ENCODE measurements around the gene APOD. TPM values are rescaled to one million over a fixed set of nuclear protein-coding genes. Genes with fewer than 3 reads are reported as not detected.
A peak's percentile ranks its signal among the peaks of the same experiment; 100 is the strongest.
"Not testable (repeated sequence)": the region's sequence is repeated elsewhere in the genome, so short reads cannot be mapped to it uniquely, and the experiment has no call there.

APOD gene
- total RNA-seq, 3 donors from 2014 or later (not counting 1 experiment from before 2014, with no cell fraction given), result not detected

DNA sequence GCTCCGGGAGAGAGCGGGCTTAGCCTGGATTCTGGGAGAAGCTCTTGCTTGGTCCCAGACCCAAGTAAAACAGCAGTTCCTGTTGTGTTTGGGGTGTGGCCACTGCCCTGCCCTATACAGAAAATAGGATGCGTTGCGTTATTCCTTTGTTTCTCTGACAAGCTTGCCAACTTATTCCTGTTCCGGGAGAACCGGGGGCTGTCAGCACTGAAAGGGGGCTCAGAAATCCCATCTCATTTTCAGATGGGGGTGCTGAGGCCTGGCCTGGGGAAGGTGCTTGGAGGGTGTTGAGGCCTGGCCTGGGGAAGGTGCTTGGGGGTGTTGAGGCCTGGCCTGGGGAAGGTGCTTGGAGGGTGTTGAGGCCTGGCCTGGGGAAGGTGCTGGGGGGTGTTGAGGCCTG, 38.3 kb upstream of the APOD start:
- DNase-seq; H3K27ac Mint-ChIP-seq; H3K4me3 ChIP-seq (ENCODE audit: low read length); H3K4me3 Mint-ChIP-seq; H3K4me1 ChIP-seq (ENCODE audit: control insufficient read depth, insufficient read depth, low read length); H3K4me1 Mint-ChIP-seq; intact Hi-C loops (cut with micrococcal nuclease); H3K36me3 Mint-ChIP-seq; ATAC-seq; H3K27ac ChIP-seq (ENCODE audit: low read length); H3K9me3 ChIP-seq (ENCODE audit: control insufficient read depth, insufficient read depth, low read length); H3K27me3 ChIP-seq (ENCODE audit: control insufficient read depth, insufficient read depth, low read length); H3K9me3 Mint-ChIP-seq; H3K36me3 ChIP-seq (ENCODE audit: control insufficient read depth, insufficient read depth, low read length): not testable (repeated sequence)
- WGBS (ENCODE audit: insufficient coverage), result 88% methylated on average over 5 of the region's 6 CpGs
- peaks cover 3 to 16% of the 10 kb centered on the region in 2 donors for H3K27me3 Mint-ChIP-seq (ENCODE audit: low read depth in 2 of 2)

DNA sequence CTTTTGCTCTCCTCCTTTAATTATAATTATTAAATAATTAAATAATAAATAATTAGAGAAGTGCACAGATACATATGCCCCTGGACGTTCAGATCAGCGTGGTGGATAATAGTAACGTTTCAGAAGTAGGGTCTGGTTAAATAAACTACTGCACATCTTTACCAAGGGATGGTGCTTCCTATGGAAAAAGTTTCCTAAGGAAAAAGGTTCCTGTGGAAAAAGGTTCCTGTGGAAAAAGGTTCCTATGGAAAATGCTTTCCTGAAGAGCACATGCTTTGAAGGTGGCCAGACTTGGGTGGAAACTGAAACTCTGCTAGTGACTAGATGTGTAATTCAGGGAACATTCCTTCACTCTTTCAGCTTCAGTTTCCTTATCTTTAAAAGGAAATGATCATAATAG, 37.4 kb upstream of the APOD start:
- H3K27me3 Mint-ChIP-seq (ENCODE audit: low read depth in 2 of 2), result peaks cover 3 to 16% of the 10 kb centered on the region in 2 donors
- H3K4me1 Mint-ChIP-seq; H3K4me3 ChIP-seq (ENCODE audit: low read length); H3K9me3 Mint-ChIP-seq; H3K27me3 ChIP-seq (ENCODE audit: control insufficient read depth, insufficient read depth, low read length); H3K4me1 ChIP-seq (ENCODE audit: control insufficient read depth, insufficient read depth, low read length); H3K36me3 ChIP-seq (ENCODE audit: control insufficient read depth, insufficient read depth, low read length); H3K4me3 Mint-ChIP-seq; H3K27ac ChIP-seq (ENCODE audit: low read length); H3K9me3 ChIP-seq (ENCODE audit: control insufficient read depth, insufficient read depth, low read length); H3K27ac Mint-ChIP-seq; intact Hi-C loops (cut with micrococcal nuclease); ATAC-seq; H3K36me3 Mint-ChIP-seq; DNase-seq: not testable (repeated sequence)
- 100% methylated on average over 1 of the region's 3 CpGs for WGBS (ENCODE audit: insufficient coverage)

DNA sequence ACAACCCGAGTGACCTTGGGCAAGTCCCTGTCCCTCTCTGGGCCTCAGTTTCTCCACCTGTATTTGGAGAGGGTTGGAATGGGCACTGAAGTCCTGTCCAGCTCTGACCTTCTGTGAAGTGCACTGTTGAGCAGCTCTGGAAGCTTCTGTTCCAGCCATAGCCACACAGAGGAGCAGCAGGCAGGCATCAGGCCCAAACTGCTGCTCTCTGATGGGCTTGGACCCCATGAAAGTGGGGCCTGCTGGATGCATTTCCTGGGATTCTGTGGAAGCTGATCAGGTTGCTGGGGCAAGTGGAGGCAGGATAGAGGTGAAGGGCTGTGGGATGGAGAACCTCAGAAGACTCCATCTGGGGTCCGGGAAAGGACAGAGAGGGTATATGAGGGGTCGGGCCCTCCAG, 36.7 kb upstream of the APOD start:
- H3K36me3 ChIP-seq (ENCODE audit: control insufficient read depth, insufficient read depth, low read length); H3K9me3 ChIP-seq (ENCODE audit: control insufficient read depth, insufficient read depth, low read length); intact Hi-C loops (cut with micrococcal nuclease); H3K27ac ChIP-seq (ENCODE audit: low read length); H3K4me1 Mint-ChIP-seq; ATAC-seq; H3K4me3 ChIP-seq (ENCODE audit: low read length); H3K4me1 ChIP-seq (ENCODE audit: control insufficient read depth, insufficient read depth, low read length); H3K4me3 Mint-ChIP-seq; H3K9me3 Mint-ChIP-seq; H3K27me3 ChIP-seq (ENCODE audit: control insufficient read depth, insufficient read depth, low read length); H3K27ac Mint-ChIP-seq; DNase-seq; H3K36me3 Mint-ChIP-seq: not testable (repeated sequence)
- WGBS (ENCODE audit: insufficient coverage), result 100% methylated on average over 1 of the region's 3 CpGs
- H3K27me3 Mint-ChIP-seq (ENCODE audit: low read depth in 2 of 2), result peaks cover 3 to 16% of the 10 kb centered on the region in 2 donors

DNA sequence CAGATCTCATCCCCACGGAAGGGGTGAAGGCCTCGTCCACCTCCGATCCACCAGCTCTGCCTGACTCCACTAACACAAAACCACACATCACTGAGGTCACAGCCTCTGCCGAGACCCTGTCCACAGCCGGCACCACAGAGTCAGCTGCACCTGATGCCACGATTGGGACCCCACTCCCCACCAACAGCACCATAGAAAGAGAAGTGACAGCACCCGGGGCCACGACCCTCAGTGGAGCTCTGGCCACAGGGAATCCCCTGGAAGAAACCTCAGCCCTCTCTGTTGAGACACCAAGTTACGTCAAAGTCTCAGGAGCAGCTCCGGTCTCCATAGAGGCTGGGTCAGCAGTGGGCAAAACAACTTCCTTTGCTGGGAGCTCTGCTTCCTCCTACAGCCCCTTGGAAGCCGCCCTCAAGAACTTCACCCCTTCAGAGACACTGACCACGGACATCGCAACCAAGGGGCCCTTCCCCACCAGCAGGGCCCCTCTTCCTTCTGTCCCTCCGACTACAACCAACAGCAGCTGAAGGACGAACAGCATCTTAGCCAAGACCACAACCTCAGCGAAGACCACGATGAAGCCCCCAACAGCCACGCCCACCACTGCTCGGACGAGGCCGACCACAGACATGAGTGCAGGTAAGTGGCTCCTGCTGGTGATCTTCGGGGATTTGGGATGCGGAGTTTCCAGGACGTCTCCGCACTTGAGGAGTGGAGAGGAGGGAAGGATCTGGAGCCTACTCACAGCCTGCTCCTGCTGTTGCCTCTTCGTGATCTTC, 36.0 kb upstream of the APOD start:
- DNase-seq; H3K9me3 Mint-ChIP-seq; H3K4me3 Mint-ChIP-seq; ATAC-seq; H3K27ac ChIP-seq (ENCODE audit: low read length); H3K4me1 Mint-ChIP-seq; H3K27ac Mint-ChIP-seq; H3K36me3 ChIP-seq (ENCODE audit: control insufficient read depth, insufficient read depth, low read length); H3K36me3 Mint-ChIP-seq; H3K4me1 ChIP-seq (ENCODE audit: control insufficient read depth, insufficient read depth, low read length); H3K4me3 ChIP-seq (ENCODE audit: low read length); H3K9me3 ChIP-seq (ENCODE audit: control insufficient read depth, insufficient read depth, low read length); H3K27me3 ChIP-seq (ENCODE audit: control insufficient read depth, insufficient read depth, low read length): not testable (repeated sequence)
- intact Hi-C loops (cut with micrococcal nuclease), result loop anchor here (5.0 kb wide), 1 partner anchor 108 kb away; no protein-coding TSS in a partner anchor
- WGBS (ENCODE audit: insufficient coverage), result 57% methylated on average over 26 of the region's 26 CpGs
- peaks cover 3 to 16% of the 10 kb centered on the region in 2 donors for H3K27me3 Mint-ChIP-seq (ENCODE audit: low read depth in 2 of 2)

- not testable (repeated sequence) for H3K4me1 Mint-ChIP-seq; H3K9me3 ChIP-seq (ENCODE audit: control insufficient read depth, insufficient read depth, low read length); H3K27ac ChIP-seq (ENCODE audit: low read length); H3K36me3 Mint-ChIP-seq; DNase-seq; H3K4me1 ChIP-seq (ENCODE audit: control insufficient read depth, insufficient read depth, low read length); H3K4me3 Mint-ChIP-seq; H3K27ac Mint-ChIP-seq; H3K36me3 ChIP-seq (ENCODE audit: control insufficient read depth, insufficient read depth, low read length); H3K27me3 ChIP-seq (ENCODE audit: control insufficient read depth, insufficient read depth, low read length); H3K4me3 ChIP-seq (ENCODE audit: low read length); H3K9me3 Mint-ChIP-seq
- WGBS (ENCODE audit: insufficient coverage), result 89% methylated on average over 20 of the region's 28 CpGs
- peaks cover 3 to 16% of the 10 kb centered on the region in 2 donors for H3K27me3 Mint-ChIP-seq (ENCODE audit: low read depth in 2 of 2)
- intact Hi-C loops (cut with micrococcal nuclease), result loop anchor here (5.0 kb wide), 1 partner anchor 109 kb away; no protein-coding TSS in a partner anchor
- peak in 1 of 3 donors; percentile 28 for ATAC-seq
These were observed 34.3 kb upstream of the APOD start for GRCh38 chr3:195617784-195618659.

- H3K27me3 ChIP-seq (ENCODE audit: control insufficient read depth, insufficient read depth, low read length); H3K4me3 ChIP-seq (ENCODE audit: low read length); H3K4me1 Mint-ChIP-seq; H3K27ac ChIP-seq (ENCODE audit: low read length); H3K4me1 ChIP-seq (ENCODE audit: control insufficient read depth, insufficient read depth, low read length); H3K4me3 Mint-ChIP-seq; H3K27ac Mint-ChIP-seq; ATAC-seq; H3K9me3 Mint-ChIP-seq; H3K36me3 ChIP-seq (ENCODE audit: control insufficient read depth, insufficient read depth, low read length); DNase-seq; H3K9me3 ChIP-seq (ENCODE audit: control insufficient read depth, insufficient read depth, low read length); H3K36me3 Mint-ChIP-seq: not testable (repeated sequence)
- intact Hi-C loops (cut with micrococcal nuclease), result loop anchor here (5.0 kb wide), 1 partner anchor 110 kb away; no protein-coding TSS in a partner anchor
- H3K27me3 Mint-ChIP-seq (ENCODE audit: low read depth in 2 of 2), result peaks cover 3 to 16% of the 10 kb centered on the region in 2 donors
- WGBS (ENCODE audit: insufficient coverage), result 80% methylated on average over 4 of the region's 5 CpGs
These were observed 33.4 kb upstream of the APOD start for GRCh38 chr3:195617134-195617533.

Data from natural killer cell (primary cell).